C1 segment of cervical spinal cord (tissue), 14 donors: ENCODE results near the gene OOSP2.

Experiments
- DNase-seq, 14 donors: peaks; one replicate each; lab custom pipeline; 2025; lab: John Stamatoyannopoulos, UW

Gene OOSP2

DNA sequence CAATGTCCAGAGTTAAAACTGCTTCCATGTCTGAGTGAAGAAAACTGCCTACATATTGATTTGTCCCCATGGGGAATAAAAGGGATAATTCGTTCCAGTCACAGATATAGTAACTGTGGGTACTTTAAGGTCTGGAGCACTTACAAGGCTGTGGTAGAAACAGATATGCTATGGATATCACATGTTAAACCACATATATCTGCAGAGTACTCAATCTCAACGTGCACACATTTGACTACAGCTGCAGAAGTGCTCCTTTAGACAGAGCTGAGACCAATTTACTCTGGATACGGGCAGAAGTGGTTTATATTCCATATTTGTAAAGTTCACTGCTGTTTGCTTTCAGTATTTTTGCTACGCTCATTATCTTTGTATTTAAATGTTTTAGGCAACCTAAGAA is 38.5 kb downstream of the OOSP2 start:
- DNase-seq, result no peak

DNA sequence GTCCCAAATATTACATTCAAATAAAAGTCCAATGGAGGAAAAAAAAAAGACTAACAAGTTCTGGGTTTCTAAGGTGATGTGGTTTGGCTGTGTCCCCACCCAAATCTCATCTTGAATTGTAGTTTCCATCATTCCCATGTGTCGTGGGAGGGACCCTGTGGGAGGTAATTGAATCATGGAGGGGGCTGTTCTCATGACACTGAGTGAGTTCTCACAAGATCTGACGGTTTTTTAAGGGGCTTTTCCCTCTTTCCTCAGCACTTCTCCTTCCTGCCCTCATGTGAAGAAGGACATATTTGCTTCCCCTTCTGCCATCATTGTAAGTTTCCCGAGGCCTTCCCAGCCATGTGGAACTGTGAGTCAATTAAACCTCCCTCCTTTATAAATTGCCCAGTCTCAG is 40.3 kb downstream of the OOSP2 start:
- DNase-seq, result no peak

DNA sequence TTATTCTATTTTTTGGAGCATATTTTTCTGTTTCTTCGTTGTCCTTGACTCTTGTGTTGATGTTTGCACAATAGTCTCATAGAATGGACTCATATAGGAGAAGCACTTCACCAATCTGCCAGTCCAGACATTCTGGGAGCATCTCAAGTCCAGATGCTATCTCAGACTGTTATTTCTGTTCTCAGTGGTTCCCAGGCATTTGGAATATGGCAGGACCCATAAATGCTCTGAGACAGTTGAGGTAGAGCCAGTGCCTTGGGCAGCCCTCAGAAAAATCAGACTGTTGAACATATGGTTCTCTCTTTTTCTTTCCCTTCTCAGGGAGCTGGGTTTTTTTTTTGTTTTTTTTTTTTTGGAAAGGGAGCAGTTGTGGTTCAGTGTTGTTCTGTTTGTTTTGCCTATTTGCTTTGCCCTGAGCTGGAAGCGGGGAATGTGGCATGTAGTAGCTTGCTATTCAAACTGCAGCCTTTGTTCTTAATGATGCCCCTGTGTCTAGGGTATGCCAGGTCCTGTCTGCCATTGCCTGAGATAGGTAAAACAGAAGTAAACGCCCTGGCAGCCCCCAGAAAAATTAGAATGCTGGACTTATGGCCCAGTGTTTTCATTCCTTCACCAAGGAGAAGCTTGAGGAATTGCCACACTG is 44.5 kb downstream of the OOSP2 start:
- no peak for DNase-seq

DNA sequence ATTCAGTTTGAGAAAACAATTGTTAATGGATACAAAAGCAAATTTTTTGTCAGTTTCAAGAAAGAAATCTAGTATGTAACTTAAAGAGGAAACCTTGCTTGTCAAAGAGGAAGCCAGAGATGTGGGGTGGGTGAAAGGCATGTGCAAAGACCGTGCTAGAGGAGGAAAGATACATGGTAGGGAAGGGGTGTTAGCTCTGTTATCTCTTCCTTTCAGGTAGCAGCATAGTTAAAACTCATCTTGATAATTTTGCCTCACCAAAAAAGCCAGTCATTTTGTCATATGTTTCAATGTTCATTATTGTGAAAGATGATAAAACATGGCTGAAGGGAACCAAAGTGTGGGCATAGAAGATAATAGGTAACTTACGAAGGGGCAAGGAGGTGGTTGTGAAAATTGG is 45.7 kb downstream of the OOSP2 start:
- no peak for DNase-seq

DNA sequence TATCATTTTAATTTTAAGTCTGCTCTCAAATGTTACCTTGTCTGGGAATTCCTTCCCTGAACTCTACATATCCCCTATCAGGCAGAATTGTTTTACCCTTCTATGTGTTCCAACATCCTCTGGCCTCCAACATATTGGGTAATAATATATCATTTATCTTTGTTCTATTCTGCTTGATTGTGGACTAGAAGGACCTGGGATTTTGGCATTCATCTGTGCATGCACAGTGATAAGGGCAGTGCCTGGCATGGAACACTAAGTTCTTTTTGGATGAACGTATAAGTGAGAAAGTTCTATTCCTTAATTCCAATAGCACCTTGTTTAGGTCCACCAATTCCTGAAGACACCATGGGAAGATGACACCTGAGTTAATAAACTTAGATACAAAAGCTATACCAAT is 47.0 kb downstream of the OOSP2 start:
- no peak for DNase-seq

DNA sequence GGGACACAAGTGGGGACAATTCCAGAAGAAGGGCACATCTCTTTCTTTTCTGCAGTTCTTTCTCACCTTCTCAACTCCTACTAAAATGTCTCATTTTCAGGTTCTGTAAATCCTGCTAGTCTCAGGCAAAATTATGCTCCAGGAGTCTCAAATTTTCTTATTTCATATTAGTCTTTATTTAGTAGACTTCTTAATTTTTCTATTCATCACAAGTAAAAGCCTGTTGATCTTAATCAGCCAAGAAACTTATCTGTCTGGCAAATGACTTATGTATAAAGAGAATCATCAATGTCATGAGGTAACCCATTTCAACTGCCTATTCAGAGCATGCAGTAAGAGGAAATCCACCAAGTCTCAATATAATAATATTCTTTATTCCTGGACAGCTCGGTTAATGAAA is 48.2 kb downstream of the OOSP2 start, which contains the start of gene MS4A2:
MS4A2 (plus strand) TSS at position 301 of the 400 bp plus-strand sequence. CDS start 102 bp downstream, outside the sequence.
- DNase-seq, result no peak

DNA sequence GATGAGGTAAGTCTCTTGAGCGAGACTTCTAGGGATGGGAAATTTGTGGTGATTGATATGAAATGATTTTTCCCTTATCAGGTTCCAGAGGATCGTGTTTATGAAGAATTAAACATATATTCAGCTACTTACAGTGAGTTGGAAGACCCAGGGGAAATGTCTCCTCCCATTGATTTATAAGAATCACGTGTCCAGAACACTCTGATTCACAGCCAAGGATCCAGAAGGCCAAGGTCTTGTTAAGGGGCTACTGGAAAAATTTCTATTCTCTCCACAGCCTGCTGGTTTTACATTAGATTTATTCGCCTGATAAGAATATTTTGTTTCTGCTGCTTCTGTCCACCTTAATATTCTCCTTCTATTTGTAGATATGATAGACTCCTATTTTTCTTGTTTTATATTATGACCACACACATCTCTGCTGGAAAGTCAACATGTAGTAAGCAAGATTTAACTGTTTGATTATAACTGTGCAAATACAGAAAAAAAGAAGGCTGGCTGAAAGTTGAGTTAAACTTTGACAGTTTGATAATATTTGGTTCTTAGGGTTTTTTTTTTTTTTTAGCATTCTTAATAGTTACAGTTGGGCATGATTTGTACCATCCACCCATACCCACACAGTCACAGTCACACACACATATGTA is 55.4 kb downstream of the OOSP2 start:
- no peak for DNase-seq

DNA sequence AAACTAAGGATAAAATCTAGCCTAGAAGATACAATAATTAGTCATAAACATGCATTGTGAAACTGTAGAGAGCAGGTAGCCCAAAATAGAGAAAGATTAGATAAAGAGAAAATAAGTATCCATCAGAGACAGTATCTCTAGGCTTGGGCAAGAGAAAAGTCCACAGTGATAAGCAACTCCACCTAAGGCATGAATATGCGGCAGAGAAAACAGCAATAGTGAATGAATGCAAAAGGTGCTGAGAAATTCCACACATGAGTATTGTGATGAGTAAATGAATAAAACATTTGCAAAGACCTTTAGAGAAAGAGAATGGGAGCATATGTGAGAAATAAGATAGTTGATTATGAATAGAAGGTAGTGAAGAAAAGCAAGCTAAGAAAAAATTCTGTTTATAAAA is 57.0 kb downstream of the OOSP2 start:
- no peak for DNase-seq
